HG03565 (cell line): ENCODE data around the gene SLC16A5.
"Not testable (repeated sequence)": the region's sequence is repeated elsewhere in the genome, so short reads cannot be mapped to it uniquely, and the experiment has no call there.

Experiments
- ATAC-seq: cut with Tn5 transposase; IDR thresholded peaks from one replicate; pipeline ENCODE4 v1.9.1; 2021; ENCODE audit warnings: mild to moderate bottlenecking, moderate library complexity; ENCODE audit not compliant: unreplicated experiment

SLC16A5 gene

GRCh38 chr17:75087558-75088453, at the start of gene SLC16A5:
Gene SLC16A5 (plus strand): TSS chr17:75087954. CDS start chr17:75093637, 5,683 bp downstream.
- no peak for ATAC-seq

DNA sequence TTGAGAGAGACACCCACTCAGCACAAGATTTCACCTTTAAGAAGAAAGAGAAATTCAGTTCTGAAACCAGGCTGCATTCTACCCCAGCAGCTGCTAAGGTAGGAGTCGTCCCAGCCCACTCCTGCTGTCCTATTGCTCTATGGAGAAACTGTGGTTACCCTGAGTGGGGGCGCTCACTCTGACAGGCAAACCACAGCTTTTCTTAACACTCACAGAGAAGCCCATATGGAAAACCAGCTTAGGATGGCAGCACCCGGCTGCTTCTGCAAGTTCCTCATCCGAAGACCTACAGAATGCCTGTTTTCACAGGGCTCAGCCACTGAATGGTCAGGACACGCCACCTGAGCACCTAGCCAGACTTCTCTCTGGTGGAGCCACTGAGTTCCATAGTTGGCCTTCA, 48.5 kb upstream of the SLC16A5 start:
- no peak for ATAC-seq

DNA sequence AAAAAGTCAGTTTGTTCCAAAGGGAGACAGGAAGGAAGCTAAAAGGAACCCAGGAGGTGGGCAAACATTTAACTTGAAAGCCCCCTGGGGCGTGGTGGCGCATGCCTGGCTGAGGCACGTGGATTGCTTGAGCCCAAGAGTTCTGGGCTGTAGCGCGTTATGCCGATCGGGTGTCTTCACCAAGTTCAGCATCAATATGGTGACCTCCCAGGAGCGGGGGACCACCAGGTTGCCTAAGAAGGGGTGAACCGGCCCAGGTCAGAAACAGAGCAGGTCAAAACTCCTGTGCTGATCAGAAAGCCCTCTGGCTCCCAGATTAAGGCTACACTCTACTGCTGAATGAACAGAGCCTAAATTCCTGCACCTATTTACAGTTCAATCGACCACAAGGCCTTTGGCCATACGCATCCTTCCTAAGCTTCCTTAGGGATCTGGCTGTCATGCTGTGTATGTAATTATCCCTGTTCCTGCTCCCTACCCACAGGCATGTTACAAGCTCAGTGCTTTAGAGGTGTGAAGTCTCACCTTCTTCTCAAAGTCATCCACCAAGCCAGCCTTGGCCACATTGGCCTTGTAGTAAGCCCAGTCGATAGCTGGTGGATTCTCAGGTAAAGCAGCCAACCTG, 46.0 kb upstream of the SLC16A5 start:
- no peak for ATAC-seq

DNA sequence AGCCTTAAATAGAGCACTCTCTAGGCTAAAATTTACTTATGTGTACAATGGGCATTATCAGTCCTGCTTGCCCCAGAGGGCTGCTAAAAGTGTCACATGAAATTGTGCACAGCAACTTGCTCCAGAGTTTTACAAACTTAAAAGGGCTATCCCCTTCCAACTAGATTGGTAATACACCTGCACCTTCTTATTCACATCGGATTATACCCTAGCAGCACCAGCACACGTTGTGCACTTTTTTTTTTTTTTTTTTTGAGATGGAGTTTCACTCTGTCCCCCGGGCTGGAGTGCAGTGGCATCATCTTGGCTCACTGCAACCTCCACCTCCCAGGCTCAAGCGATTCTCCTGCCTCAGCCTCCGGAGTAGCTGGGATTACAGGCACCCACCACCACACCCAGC, 44.0 kb upstream of the SLC16A5 start:
- not testable (repeated sequence) for ATAC-seq

DNA sequence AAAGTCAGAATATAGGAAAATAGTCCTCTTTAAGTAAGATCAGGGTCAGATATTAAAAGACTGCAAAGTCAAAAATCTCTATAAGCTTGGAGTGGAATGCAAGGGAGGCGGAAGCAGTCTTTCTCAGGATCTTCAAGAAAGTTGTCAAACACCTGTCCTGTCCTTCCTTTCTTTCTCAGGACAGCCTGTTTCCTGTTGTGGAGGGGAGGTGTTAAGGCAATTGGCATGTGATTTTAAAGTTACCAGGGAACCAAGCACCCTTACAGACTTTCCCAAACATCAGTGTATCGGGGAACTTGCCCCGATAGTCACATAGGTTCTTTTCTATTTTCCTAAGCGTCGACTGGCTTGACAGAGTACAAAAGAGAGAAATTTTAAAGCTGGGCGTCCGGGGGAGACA, 43.0 kb upstream of the SLC16A5 start:
- ATAC-seq, result no peak

DNA sequence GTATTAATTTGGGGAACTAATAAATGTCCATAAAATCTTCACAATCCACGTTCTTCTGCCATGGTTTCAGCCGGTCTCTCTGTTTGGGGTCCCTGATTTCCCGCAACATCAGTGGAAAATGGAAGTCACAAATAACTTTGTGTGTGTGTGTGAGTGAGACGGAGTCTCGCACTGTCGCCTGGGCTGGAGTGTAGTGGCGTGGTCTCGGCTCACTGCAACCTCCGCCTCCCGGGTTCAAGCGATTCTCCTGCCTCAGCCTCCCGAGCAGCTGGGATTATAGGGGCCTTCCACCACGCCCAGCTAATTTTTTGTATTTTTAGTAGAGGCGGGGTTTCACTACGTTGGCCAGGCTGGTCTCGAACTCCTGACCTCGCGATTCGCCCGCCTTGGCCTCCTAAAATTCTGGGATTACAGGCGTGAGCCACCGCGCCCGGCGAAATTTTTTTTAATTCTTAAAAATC, 41.8 kb upstream of the SLC16A5 start:
- ATAC-seq, result not testable (repeated sequence)

- peak; percentile 88 for ATAC-seq
These were observed 41.1 kb upstream of the SLC16A5 start, which contains the start of the genes ATP5PD and KCTD2 for GRCh38 chr17:75046407-75047289. Gene ATP5PD (minus strand): TSS chr17:75046969. CDS start chr17:75042650, 4,319 bp downstream. Gene KCTD2 (plus strand): TSS chr17:75047225. CDS start chr17:75047251, 26 bp downstream.

- peak; percentile 11 for ATAC-seq
These were observed 40.2 kb upstream of the SLC16A5 start for GRCh38 chr17:75047398-75048098.

- no peak for ATAC-seq
These were observed 39.4 kb upstream of the SLC16A5 start for GRCh38 chr17:75048249-75048878.

- no peak for ATAC-seq
These were observed 38.7 kb upstream of the SLC16A5 start for GRCh38 chr17:75049057-75049456.

- ATAC-seq, result no peak
These were observed 38.0 kb upstream of the SLC16A5 start for GRCh38 chr17:75049706-75050105.

DNA sequence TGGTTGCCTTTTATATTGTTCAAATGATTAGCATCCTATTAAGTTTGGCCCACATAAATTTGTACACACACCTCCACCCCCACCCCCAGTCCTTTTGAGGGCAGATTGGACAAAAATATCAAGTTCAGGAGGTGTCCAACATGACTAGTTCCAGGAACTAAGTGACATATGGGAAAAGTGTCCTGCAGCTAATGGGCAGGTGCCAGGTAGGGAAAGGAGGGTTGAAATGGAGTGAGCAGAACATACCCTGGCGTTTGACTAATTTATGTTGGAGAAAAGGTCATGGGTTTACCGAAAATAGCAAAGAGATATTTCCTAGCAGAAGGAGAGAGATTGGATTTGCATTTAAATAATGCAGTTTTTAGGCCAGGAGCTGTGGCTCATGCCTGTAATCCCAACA, 35.8 kb upstream of the SLC16A5 start:
- ATAC-seq, result no peak

GRCh38 chr17:75059369-75060345, 28.1 kb upstream of the SLC16A5 start:
- ATAC-seq, result no peak

DNA sequence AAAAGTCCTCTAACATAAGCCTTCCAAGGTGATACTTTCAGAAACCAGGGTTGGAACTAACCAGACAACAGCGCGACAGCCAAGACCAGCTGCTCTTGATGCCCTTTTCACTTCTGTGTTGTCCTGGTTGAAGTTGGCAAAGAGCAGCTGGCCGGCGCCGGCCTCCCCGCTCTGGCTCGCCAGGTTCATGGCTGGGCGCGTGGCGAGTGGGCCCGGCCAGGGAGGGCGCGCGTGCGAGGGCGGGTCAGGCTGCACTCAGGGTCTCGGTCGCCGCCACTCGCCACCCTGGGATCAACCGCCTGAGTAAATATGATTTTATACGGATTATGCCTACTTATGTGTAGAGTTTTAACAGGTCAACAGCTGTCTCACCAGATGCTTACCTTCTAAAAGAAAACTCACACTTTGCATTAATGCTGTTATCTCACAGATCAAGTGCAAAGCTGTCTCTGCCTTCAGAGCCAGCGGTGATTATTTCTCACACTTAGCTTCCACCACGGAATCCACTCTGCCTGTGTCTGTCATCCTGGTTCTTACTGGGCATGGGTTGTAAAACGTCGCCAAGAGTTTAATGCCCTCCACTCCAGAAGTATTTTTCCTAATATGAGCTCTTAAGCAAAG, 27.2 kb upstream of the SLC16A5 start:
- no peak for ATAC-seq

DNA sequence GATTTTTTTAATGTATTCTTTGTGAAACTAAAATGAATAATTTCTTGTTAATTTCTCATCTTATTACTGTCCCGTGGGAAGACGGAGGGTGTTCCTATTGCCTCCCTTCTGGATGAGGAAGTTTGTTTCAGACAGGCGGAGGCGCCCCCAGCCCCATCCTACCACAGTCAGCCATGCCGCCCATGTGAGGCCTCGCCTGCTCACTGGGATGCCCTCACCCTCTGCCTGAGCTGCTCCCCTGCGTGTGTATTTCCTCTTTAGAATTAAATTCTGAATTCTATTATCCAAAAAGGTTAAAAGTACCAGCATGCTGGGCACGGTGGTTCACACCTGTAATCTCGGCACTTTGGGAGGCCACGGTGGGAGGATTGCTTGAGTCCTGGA, 26.7 kb upstream of the SLC16A5 start:
- no peak for ATAC-seq

DNA sequence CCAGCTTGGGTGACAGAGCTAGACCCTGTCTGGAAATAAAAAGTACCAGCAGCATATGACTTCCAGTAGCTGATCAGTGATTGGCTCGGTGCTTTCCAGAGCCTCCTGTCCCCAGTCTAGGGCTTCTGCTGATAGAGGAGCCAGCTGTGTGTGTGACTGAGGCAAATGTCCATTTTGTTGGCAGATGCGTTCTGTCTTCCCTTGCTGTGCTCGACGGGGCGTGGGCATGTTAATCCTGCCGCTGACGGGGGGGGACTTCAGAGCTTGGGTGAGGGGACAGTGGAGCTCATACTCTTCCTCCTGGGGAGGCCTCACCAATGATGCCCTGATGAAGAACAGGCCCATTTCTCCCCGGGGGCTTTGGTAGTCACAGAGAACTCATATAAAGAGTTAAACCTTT, 26.1 kb upstream of the SLC16A5 start:
- ATAC-seq, result no peak

- ATAC-seq, result no peak
These were observed 24.6 kb upstream of the SLC16A5 start for GRCh38 chr17:75063201-75063600.

GRCh38 chr17:75063626-75064025, 24.1 kb upstream of the SLC16A5 start:
- no peak for ATAC-seq
